Measurements from ENCODE around the gene MCOLN1. TPM values are rescaled to one million over a fixed set of nuclear protein-coding genes. Genes with fewer than 3 reads are reported as not detected.
A peak's percentile ranks its signal among the peaks of the same experiment; 100 is the strongest.

MCOLN1 gene
- total RNA-seq, 1 donor from 2014 or later = 30.0 TPM

- no peak for DNase-seq (ENCODE audit: low spot score)
Observed at GRCh38 chr19:7502552-7502951, 19.9 kb upstream of the MCOLN1 start.

GRCh38 chr19:7504684-7505083 is 17.7 kb upstream of the MCOLN1 start:
- no peak for DNase-seq (ENCODE audit: low spot score)

DNA sequence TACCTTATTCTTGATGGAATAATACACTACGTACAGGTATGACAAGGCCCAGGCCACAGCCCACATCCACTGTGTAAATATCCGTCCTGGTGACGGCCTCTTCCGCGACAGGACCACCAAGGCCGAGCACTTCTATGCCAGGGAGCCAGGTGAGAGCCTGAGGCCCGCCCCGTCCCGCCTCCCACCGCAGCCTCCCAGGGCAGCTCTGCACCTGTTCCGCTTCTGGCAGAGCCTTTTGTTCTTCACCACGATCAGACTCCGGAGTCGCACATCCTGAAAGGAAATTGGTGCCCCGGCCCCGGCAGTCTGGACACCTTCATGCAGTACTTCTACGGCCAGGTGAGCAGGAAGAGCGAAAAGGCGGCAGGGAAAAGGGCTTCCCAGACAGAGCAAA is 17.1 kb upstream of the MCOLN1 start:
- DNase-seq (ENCODE audit: low spot score) = no peak

DNA sequence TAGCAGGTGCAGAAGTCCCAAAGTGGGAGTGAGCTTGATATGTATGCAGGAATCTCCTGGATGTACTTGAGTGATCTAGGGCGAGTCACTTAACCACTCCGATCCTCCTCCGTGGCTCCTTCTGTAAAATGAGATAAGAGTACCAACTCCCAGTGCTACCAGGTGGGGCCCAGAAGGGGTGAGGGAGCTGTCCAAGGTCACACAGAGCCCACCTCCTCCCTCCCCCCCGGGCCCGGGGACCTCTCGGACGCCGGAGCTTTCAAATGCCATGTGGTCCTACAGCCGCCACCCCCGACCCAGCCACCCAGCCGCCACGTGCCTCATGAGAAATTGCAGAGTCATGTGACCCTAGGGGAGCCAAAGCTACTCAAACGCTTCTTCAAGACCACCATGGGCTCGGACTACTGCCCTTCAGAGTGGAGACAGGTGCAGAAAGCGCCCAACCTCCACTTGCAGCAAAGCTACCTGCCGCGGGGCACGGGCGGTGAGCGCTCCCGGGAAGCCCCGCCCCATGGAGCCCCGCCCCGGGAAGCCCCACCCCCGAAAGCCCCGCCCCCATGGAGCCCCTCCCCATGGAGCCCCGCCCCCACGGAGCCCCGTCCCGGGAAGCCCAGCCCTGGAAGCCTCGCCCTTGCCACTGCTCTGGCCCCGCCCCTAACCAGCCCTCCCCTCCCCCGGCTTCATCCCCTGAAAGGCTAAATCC is 16.6 kb upstream of the MCOLN1 start:
- no peak for DNase-seq (ENCODE audit: low spot score)

DNA sequence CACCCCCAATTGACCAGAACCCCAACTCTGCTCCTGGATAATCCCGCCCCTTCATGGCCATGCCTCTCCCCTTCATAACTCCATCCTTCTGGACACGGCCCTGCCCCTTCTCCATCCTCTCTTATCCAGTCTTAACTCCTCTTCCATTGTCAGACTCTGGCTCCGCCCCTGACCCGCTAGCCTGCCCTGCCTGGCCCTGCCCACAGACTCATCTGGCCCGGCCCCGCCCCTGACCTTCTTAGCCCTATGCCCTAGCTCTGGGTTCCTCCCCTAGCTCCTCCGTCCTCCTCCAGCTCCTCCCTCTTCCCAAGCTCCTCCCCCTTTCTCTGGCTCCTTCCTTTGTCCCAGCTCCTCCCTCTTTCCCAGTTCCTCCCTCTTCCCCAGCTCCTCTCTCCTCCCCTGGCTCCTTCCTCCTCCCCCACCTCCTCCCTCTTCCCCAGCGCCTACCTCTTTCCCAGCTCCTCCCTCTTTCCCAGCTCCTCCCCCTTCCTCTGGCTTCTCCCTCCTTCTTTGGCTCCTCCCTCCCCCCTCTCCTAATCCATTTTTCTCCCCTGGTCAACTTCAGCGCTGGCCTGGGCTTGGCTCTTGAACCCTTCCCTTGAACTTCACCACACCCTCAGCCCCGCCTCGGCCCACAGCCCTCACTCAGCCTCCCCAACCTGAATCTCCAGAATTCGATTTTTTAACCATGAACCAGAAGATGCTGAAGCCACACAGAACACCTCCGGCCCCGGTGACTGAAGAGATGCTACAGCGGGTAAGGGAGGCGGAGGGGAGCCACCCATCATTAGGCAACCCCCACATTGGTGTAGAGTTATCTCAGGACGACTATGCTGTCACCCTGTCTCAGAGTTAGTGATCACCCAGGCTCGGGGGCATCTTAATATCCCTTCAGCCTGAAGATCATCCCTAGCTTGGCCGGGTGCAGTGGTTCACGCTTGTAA is 15.8 kb upstream of the MCOLN1 start:
- DNase-seq (ENCODE audit: low spot score) = peak; percentile 95

DNA sequence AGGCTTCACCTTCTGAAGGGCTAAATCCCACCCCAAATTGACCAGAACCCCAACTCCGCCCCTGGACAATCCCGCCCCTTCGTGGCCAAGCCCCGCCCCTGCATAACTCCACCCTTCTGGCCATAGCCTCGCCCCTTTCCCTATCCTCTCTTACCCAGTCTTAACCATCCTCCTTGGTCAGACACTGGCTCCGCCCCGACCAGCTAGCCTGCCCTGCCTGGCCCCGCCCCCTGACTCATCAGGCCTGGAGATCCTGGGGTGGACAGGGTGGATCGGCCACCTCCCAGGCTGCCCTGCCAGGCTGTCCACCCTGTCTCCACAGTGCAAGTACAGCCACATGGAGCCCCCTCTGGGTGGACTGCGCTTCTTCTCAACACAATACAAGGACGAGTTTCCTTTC is 14.5 kb upstream of the MCOLN1 start:
- DNase-seq (ENCODE audit: low spot score) = peak; percentile 81

DNA sequence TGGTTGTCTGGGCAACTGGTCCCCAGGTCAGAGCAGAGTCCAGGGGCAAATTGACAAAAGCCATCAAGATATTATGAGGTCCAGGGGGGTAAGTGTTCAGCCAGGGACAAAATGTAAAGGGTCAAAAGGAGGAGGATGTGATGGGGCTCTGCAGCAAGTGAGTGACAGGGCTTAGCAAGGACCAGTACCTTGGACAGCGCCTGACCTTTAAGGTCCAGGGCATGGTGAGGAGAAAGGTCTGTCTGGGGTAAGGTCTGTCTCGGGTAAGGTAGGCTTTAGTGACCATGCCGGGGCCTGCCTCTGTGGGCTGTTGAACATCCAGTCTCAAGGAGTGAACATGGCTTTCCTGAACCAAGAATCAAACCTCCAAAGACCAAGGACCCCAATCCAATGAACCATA is 12.8 kb upstream of the MCOLN1 start:
- DNase-seq (ENCODE audit: low spot score) = no peak

DNA sequence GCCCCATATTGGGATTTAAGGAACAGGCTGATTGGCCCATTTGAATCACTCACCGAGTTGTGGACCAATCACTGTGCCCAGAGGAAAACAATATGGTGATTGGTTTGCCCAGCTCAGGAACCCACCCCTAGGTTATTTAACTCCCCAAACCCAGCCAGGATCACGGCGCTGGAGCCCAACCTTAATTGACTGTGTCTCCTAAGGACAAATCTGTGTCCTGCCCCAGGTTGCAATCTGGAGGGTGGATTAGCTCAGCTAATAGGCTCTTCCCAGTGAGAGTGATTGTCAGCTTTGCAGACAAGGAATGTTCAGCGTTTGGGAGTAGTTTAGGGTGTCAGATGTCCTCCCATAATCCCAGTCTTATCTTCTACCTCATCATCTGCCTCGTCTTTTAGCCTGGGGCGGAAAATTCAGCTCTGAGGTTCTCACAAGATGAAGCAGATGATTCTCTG is 10.0 kb upstream of the MCOLN1 start:
- no peak for DNase-seq (ENCODE audit: low spot score)

DNA sequence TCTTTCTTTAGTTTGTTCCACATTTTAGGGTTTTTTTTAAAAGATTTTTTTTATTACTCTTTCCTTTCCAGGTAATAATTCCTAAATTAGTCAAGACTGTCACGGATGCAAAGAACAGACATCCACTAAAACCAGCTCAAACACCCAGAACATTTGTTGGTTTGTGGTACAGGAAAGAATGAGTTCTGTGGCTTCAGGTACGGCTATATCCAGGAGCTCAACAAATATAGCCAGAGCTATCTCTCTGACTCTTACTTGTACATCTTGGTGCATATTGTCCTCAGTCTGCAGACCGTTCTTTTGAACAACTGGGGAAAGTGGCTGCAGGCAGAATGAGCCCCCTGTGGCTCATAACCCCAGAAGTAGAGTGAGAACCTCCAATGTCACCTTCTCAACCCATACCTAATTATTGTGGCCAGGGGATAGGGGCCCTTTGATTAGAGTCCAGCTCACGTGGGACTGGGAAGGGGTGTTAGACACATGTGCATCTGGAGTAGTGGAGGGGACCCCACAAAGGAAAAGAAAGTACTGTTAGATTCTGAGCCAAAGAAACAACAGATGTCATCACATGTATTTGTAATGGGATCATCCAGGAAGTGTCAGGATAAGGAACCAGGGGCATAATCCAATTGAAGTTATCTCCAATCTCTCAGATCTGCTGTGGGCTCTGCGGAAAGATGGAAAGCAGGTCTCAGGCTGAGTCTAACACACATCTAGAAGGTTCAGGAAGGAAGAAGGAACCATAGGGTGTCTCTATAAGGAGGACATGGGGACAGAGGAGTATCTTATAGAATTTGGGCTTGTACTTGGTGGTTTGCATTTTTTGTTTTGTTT is 8.4 kb upstream of the MCOLN1 start:
- no peak for DNase-seq (ENCODE audit: low spot score)

DNA sequence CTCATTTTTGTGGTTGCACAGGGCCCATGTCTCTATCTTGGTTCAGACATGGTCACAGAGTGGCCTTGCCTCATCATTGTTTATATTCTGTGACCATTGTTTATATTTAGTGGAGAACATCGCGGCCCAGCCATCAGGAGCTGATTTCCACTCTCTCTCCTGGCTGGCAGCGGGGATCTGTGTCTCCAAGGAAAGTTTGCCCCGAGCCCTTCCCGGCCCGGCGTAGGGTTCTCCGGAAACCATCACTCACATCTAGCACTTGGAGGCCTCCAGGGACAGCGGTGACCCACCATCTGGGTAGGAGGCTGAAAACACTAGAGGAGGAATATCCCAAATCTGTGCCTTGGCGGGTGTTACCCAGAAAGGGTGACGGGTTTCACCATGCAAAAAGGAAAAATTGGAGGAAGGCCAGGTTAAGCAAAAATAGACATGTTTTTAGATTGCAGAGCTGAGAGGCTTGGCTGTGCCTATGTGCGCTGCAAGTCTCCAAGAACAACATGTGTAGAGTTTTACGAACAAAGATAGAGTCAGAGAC is 7.2 kb upstream of the MCOLN1 start:
- DNase-seq (ENCODE audit: low spot score) = peak; percentile 55

DNA sequence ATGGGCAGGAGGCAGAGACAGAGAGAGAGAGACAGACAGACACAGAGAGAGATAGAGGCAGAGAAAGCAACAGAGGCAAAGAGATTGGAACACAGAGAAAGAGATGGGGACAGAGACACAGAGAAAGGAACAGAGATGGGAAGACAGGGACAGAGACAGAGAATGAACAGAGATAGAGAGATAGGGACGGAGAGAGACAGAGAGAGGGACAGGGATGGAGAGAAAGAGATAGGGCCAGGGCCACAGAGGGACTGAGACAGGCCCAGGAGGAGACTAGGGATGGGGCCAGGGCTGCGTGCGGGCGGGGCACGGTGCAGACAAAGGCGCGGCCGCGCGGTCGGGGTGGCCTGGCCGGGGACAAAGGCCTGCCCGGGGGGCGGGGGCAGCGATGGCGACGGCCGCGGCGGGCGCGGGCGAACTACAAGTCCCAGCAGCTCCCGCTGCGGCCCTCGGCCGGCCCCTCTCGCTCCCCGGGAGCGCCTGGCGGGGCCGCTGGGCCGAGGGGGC is 6.7 kb upstream of the MCOLN1 start, which contains the start of gene ZNF358:
Gene ZNF358, plus strand, starts transcription at position 459 of the 507 bp plus-strand sequence. CDS start 3,140 bp downstream, outside the sequence.
- peak; percentile 62 for DNase-seq (ENCODE audit: low spot score)

GRCh38 chr19:7516333-7516732 is 6.1 kb upstream of the MCOLN1 start:
- DNase-seq (ENCODE audit: low spot score) = no peak

GRCh38 chr19:7516878-7517277 is 5.5 kb upstream of the MCOLN1 start:
- no peak for DNase-seq (ENCODE audit: low spot score)

- no peak for DNase-seq (ENCODE audit: low spot score)
Observed at GRCh38 chr19:7519361-7520130, 2.9 kb upstream of the MCOLN1 start.

GRCh38 chr19:7520131-7521051 is 2.0 kb upstream of the MCOLN1 start:
- no peak for DNase-seq (ENCODE audit: low spot score)

DNA sequence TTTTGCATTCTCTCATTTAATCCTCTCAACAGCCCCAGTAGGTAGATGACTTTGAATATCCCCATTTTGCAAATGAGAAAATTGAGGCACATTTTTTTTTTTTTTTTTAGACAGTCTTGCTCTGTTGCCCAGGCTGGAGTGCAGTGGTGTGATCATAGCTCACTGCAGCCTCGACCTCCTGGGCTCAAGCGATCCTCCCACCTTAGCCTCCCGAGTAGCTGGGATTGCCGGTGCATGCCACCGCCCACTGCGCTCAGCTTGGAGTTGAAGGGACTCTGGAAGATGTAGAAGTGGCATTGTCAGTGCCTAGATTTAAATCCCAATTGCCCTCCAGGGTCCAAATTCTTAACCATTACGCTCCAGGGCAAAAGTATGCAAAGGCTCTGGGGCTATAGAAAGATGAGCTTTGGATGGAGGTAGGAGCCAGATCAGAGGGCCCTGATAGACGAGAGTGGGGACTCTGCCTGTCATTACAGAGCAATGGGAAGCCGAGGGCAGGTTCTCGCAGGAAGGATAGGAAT is 813 bp upstream of the MCOLN1 start:
- no peak for DNase-seq (ENCODE audit: low spot score)

GRCh38 chr19:7522923-7523667 is 671 bp downstream of the MCOLN1 start:
- DNase-seq (ENCODE audit: low spot score) = no peak

- DNase-seq (ENCODE audit: low spot score) = no peak
Observed at GRCh38 chr19:7524523-7524922, 2.1 kb downstream of the MCOLN1 start.

All from mucosa of gallbladder (tissue), 1 donor.